Muscle of back (tissue), 11 donors: ENCODE measurements around the gene LTBP1. TPM values are rescaled to one million over a fixed set of nuclear protein-coding genes. Genes with fewer than 3 reads are reported as not detected.
A peak's percentile ranks its signal among the peaks of the same experiment; 100 is the strongest.

Source experiments
- DNase-seq, 3 donors: peaks; one replicate each; pipeline versions ENCODE4 v3.0.0 to v3.0.0-alpha.2; 2013
- polyA plus RNA-seq, 10 donors: library from polyadenylated mRNA; unstranded; fragments of 120-200 nt; gene quantifications; one replicate each; pipeline ENCODE4 v1.2.1, GENCODE V29; 2013; ENCODE audit not compliant: insufficient read length in 10 of 10

Gene LTBP1
- polyA plus RNA-seq, 10 donors, result 52.1 to 101 (median 66.1) TPM

- DNase-seq, result no peak
Measured at GRCh38 chr2:33111002-33111446, 164.3 kb downstream of the LTBP1 start.

GRCh38 chr2:33115196-33115595, 168.4 kb downstream of the LTBP1 start:
- no peak for DNase-seq

GRCh38 chr2:33115728-33116127, 169.0 kb downstream of the LTBP1 start:
- DNase-seq, result no peak

GRCh38 chr2:33116799-33117198, 170.0 kb downstream of the LTBP1 start:
- no peak for DNase-seq

GRCh38 chr2:33118651-33119050, 171.9 kb downstream of the LTBP1 start:
- DNase-seq, result no peak

- no peak for DNase-seq
Measured at GRCh38 chr2:33121416-33121815, 174.7 kb downstream of the LTBP1 start.

GRCh38 chr2:33121925-33122324, 175.2 kb downstream of the LTBP1 start:
- DNase-seq, result no peak

- DNase-seq, result no peak
Measured at GRCh38 chr2:33122726-33123125, 176.0 kb downstream of the LTBP1 start.

GRCh38 chr2:33123216-33123615, 176.5 kb downstream of the LTBP1 start:
- no peak for DNase-seq

- peak in 2 of 3 donors; percentile 41 to 64 for DNase-seq
Measured at GRCh38 chr2:33126552-33126951, 179.8 kb downstream of the LTBP1 start.

GRCh38 chr2:33126958-33127357, 180.2 kb downstream of the LTBP1 start:
- peak in 1 of 3 donors; percentile 68 for DNase-seq

- no peak for DNase-seq
Measured at GRCh38 chr2:33129263-33130053, 182.7 kb downstream of the LTBP1 start.

- DNase-seq, result no peak
Measured at GRCh38 chr2:33130054-33130447, 183.3 kb downstream of the LTBP1 start.

- DNase-seq, result no peak
Measured at GRCh38 chr2:33130544-33130943, 183.8 kb downstream of the LTBP1 start.

GRCh38 chr2:33131111-33131510, 184.4 kb downstream of the LTBP1 start:
- no peak for DNase-seq

- peak in 1 of 3 donors; percentile 62 for DNase-seq
Measured at GRCh38 chr2:33131749-33132148, 185.0 kb downstream of the LTBP1 start.

- DNase-seq, result peak in 1 of 3 donors; percentile 59
Measured at GRCh38 chr2:33133454-33133952, 186.8 kb downstream of the LTBP1 start.

GRCh38 chr2:33134086-33134771, 187.5 kb downstream of the LTBP1 start:
- DNase-seq, result peak; percentile 86 to 96 (median 93)

- no peak for DNase-seq
Measured at GRCh38 chr2:33134791-33135560, 188.2 kb downstream of the LTBP1 start.

- no peak for DNase-seq
Measured at GRCh38 chr2:33135645-33136044, 188.9 kb downstream of the LTBP1 start.

- peak in 1 of 3 donors; percentile 33 for DNase-seq
Measured at GRCh38 chr2:33136056-33136455, 189.3 kb downstream of the LTBP1 start.

GRCh38 chr2:33136566-33136965, 189.8 kb downstream of the LTBP1 start:
- peak in 1 of 3 donors; percentile 38 for DNase-seq
